ENCODE data around the gene BCL7C. TPM values are rescaled to one million over a fixed set of nuclear protein-coding genes. Genes with fewer than 3 reads are reported as not detected.

The BCL7C gene
- total and polyA plus RNA-seq, 2 of the 13 experiments (the other 11 are each of a cell fraction or from before 2014, with no cell fraction given), result 17.7 to 33.8 TPM

DNA sequence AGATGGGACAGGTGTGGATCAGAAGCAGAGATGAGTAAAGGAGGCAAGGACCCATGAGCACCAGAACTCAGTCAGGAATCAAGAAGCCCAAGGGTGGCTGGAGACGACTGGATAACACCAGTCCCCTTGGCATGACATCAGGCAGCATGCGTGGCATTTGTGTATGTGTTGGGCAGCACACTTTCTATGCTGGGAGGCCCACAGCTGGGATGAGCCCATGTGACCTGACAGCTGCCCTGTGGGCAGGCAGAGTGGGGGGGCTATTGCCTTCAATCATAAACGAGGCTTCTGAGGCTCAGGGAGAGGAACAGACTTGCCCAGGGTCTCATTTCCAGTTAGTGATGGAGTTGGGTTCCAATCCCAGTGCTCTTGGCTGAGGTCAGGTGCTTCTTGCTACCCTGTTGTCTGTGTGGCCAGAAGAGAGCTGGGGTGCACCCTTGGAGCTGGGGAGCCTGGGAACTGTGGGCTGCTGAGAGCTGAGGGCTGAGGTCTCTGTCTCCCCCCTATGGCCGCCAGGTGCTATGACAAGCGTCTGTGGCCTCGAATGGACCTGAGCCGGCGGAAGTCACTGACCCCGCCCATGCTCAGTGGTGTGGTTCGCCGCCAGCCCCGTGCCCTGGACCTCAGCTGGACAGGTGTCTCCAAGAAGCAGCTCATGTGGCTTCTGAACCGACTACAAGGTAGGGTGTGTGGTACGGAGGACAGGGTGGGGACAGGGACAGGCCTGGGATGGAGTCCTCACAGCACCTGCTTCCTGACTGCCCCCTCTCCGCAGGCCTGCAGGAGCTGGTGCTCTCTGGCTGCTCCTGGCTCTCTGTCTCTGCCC is 47.9 kb upstream of the BCL7C start (continued):
- TF ChIP-seq CEBPG (CRISPR knock-in tag; IDR thresholded peaks at IDR 0.05) (no peak), PAX8 (CRISPR knock-in tag; IDR thresholded peaks at IDR 0.05; ENCODE audit: borderline replicate concordance) (0 out of 2 replicates have a peak, but pooled peaks have one; percentile 59), SCMH1 (CRISPR knock-in tag; IDR thresholded peaks at IDR 0.05; ENCODE audit: borderline replicate concordance) (no peak), ZFY (CRISPR knock-in tag; IDR thresholded peaks at IDR 0.05) (peak; percentile 58; the same call in 1 of the 2 replicates), GABPB1 (CRISPR knock-in tag; IDR thresholded peaks at IDR 0.05) (peak; percentile 88), ELK4 (CRISPR knock-in tag; IDR thresholded peaks at IDR 0.05; ENCODE audit: borderline replicate concordance) (no peak), PTBP1 (IDR thresholded peaks at IDR 0.05; ENCODE audit: low read depth, low read length, poor library complexity, severe bottlenecking) (no peak), ZNF432 (CRISPR knock-in tag; IDR thresholded peaks at IDR 0.05; ENCODE audit: borderline replicate concordance) (no peak), MYPOP (CRISPR knock-in tag; IDR thresholded peaks at IDR 0.05) (no peak; the same call in 1 of the 2 replicates), NFATC3 (CRISPR knock-in tag; IDR thresholded peaks at IDR 0.05) (no peak), MXD4 (CRISPR knock-in tag; IDR thresholded peaks at IDR 0.05) (peak; percentile 55; the same call in 1 of the 2 replicates), AGO2 (optimal IDR thresholded peaks at IDR 0.05; ENCODE audit: low read depth, low read length) (peak; percentile 70), ZNF550 (CRISPR knock-in tag; IDR thresholded peaks at IDR 0.05; ENCODE audit: borderline replicate concordance) (no peak), RFX1 (IDR thresholded peaks at IDR 0.05) (no peak), PLRG1 (conservative IDR thresholded peaks at IDR 0.05) (no peak), FOXO1 (CRISPR knock-in tag; IDR thresholded peaks at IDR 0.05) (no peak; the same call in 1 of the 2 replicates), MLLT10 (CRISPR knock-in tag; IDR thresholded peaks at IDR 0.05) (no peak), NR0B2 (CRISPR knock-in tag; IDR thresholded peaks at IDR 0.05) (peak; percentile 52; the same call in 1 of the 2 replicates), ARHGAP35 (CRISPR knock-in tag; IDR thresholded peaks at IDR 0.05; ENCODE audit: borderline replicate concordance) (peak; percentile 60; the same call in 1 of the 2 replicates), ZNF629 (CRISPR knock-in tag; conservative IDR thresholded peaks at IDR 0.05) (no peak), ZNF580 (CRISPR knock-in tag; IDR thresholded peaks at IDR 0.05; ENCODE audit: borderline replicate concordance, low read depth) (peak; percentile 69; the same call in 1 of the 2 replicates), ZNF225 (CRISPR knock-in tag; IDR thresholded peaks at IDR 0.05) (no peak), SMAD1 (CRISPR knock-in tag; IDR thresholded peaks at IDR 0.05; ENCODE audit: borderline replicate concordance, low read depth) (no peak), HMGA1 (CRISPR knock-in tag; conservative IDR thresholded peaks at IDR 0.05) (no peak)
- TF ChIP-seq, protein P1, sequence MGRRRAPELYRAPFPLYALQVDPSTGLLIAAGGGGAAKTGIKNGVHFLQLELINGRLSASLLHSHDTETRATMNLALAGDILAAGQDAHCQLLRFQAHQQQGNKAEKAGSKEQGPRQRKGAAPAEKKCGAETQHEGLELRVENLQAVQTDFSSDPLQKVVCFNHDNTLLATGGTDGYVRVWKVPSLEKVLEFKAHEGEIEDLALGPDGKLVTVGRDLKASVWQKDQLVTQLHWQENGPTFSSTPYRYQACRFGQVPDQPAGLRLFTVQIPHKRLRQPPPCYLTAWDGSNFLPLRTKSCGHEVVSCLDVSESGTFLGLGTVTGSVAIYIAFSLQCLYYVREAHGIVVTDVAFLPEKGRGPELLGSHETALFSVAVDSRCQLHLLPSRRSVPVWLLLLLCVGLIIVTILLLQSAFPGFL (CRISPR knock-in tag; IDR thresholded peaks at IDR 0.05), result no peak
- TF ChIP-seq, protein P2, sequence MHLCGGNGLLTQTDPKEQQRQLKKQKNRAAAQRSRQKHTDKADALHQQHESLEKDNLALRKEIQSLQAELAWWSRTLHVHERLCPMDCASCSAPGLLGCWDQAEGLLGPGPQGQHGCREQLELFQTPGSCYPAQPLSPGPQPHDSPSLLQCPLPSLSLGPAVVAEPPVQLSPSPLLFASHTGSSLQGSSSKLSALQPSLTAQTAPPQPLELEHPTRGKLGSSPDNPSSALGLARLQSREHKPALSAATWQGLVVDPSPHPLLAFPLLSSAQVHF (CRISPR knock-in tag; IDR thresholded peaks at IDR 0.05), result no peak

All from HepG2 (cell line).